Inflammatory macrophage treated with lipopolysaccharide for 1 hour (primary cell): ENCODE measurements around the gene HSPA5.
A peak's percentile ranks its signal among the peaks of the same experiment; 100 is the strongest.
"Not testable (repeated sequence)": the region's sequence is repeated elsewhere in the genome, so short reads cannot be mapped to it uniquely, and the experiment has no call there.

Experiments
- DNase-seq, 2 donors: peaks; one replicate each; pipeline ENCODE4 v3.0.0-alpha.2; 2020 to 2022

The HSPA5 gene

DNA sequence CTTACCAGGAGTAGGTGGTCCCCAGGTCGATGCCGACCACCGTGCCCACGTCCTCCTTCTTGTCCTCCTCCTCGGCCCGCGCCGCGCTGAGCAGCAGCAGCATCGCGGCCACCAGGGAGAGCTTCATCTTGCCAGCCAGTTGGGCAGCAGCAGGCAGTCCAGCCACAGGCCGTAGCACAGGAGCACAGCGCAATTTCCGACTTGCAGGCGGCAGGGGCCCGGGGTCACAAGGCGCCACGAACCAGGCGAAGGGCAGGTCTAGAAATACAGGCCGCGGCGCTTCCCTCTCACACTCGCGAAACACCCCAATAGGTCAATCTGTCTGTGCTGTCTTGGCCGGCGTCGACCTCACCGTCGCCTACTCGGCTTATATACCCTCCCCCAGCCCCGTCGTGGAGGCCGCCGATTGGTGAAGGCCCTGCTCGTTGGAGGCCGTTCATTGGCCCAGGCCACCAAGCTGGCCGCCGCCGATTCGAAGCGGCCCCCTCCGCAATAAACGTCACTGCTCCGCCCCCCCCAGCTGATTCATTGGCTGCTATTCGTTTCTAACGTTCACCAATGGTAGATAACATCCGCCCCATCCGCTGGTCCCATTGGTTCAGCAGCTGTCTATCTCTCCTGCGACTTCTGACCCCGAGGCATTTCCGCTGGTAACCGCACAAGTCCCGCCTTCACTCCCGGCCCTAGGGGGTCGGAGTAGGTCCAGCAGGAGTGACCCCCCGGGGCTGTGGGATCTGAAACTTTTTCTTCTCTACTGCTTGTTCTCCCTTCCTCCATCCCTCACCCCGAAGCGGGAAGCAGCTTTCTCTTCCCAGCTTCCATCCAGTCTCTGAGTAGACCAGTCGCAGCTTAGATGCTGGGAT lies at the start of gene HSPA5:
Gene HSPA5 (minus strand): TSS at position 344 of the 863 bp plus-strand sequence. CDS start 217 bp downstream, at position 127.
- peak; percentile 99 for DNase-seq

DNA sequence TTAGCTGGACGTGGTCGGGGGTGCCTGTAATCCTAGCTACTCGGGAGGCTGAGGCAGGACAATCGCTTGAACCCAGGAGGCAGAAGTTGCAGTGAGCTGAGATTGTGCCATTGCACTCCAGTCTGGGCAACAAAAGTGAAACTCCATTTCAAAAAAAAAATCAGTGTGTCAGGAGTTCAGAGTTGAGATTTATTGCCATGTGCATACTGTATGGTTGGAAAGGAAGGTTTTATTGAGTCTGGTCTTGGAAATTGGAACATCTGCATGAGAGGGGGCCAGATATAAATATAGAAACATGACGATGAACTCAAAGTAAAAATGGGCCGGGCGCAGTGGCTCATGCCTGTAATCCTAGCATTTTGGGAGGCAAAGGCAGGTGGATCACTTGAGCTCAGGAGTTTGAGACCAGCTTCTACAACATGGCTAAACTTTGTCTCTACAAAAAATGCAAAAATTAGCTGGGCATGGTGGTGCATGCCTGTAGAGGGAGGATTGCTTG lies 45.8 kb upstream of the HSPA5 start:
- not testable (repeated sequence) for DNase-seq

DNA sequence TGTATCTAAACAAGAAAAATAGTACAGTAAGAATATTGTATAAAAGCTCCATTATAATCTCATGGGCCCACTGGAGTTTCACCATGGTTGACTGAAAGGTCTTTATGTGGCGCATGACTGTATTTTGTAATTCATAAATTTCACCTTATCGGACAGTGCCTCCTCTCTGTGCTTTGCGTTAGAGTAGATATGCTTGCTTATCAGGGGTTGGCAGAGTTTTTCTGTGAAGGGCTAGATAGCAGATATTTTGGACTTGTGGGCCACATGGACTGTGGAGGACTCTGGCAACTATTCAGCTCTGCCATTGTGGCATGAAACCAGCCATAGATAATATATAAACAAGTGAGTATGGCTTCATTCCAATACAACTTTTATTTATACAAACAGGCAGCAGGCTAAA lies 43.7 kb upstream of the HSPA5 start:
- no peak for DNase-seq

DNA sequence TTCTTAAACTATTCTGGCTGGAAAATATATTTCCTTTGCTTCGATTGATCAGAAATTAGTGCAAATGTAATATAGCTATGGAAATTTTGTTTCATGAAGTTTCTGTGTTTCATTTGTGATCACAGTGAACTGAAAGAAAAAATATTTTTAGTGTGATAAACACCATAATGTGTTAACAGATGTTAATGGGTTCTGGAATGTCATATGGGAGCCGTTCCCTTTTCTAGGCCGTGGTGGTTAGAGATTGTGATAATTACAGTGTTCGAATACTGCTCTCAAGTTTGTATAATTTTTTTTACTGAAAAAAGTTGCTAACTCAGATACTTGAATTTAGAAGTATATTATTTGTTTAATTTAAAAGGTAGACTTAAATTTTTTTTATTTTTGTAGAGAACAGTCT lies 39.8 kb upstream of the HSPA5 start:
- no peak for DNase-seq

DNA sequence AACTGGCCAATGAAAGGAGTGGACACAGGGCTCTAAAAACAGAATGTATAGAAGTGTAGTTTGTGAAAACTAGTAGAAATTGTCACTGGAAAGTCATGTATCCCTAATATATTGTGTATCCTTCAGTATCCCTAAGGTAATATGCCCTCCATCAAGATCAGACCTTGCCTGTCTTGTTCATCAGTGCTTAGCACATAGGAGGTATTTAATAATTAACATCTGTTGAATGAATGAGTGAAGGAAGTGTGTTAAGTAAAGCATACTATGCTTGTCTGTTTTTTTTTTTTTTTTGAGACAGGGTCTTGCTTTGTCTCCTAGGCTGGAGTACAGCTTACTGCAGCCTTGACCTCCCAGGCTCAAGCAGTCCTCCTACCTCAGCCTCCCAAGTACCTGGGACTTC lies 36.3 kb upstream of the HSPA5 start:
- no peak for DNase-seq

DNA sequence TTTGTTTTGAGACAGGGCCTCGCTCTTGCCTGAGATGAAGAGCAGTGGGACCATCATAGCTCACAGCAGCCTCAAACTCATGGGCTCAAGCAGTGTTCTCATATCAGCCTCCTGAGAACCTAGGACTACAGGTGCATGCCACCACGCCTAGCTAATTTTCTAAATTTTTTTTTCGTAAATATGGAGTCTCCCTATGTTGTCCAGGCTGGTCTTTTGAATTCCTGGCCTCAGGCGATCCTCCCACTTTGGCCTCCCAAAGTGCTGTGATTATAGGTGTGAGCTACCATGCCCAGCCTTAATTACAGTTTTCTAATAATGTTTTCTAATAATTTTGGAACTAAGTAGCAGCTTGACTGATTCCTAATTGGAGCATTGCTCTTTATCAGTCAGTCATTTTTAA lies 35.6 kb upstream of the HSPA5 start:
- DNase-seq = no peak

DNA sequence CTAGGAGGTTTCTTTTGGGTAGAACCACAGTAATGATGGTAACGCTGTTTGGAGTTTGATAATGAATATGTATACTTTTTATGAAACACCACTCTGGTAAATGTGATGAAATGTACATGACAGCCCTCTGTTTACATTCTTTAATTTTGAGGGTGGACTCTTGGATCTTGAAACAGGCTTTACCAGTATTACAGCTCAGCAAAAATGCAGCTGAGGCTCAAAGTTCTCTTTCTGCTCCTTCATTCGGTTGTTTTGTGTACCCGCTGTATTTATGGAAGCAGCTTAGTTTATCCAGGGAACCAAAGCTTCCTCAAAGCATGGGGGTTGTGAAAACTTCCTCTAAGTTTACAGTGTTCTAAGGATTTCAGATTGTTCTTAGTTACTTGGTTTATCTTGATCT lies 31.6 kb upstream of the HSPA5 start:
- DNase-seq = peak; percentile 21 to 44

DNA sequence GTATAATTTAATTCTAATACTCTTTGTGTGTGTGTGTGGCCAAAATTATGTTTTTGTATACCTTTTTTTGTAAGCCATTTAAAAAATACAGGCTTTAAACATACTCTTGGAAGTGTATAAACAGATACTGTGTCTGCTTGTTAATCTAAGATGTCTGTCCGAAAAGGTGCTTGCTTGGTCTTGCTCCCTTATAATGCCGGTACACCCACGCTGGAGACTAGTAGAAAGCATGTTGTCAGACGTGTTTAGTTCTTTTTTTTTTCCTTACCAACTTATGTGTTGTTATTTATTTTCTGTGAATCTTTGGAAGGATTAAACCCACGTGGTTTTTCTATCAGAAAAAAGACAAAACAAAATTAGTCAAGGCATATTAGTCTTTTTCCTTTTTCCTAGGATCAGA lies 29.9 kb upstream of the HSPA5 start:
- DNase-seq = no peak

DNA sequence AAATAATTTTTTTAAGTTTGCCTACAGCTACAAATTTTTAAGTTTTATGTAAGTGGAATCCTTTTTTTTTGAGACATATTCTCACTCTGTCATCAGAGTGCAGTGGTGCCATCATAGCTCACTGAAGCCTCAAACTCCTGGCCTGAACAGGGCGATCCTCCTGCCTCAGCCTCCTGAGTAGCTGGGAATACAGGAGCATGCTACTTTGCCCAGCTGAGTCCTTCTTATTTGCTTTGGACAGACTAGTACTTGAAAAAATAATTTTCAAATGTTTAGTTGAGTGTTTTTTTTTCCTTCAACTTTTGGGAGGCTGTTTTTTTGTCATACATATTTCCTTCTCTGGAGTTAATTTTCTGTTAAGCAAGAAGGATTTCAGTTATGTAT lies 27.9 kb upstream of the HSPA5 start:
- no peak for DNase-seq

DNA sequence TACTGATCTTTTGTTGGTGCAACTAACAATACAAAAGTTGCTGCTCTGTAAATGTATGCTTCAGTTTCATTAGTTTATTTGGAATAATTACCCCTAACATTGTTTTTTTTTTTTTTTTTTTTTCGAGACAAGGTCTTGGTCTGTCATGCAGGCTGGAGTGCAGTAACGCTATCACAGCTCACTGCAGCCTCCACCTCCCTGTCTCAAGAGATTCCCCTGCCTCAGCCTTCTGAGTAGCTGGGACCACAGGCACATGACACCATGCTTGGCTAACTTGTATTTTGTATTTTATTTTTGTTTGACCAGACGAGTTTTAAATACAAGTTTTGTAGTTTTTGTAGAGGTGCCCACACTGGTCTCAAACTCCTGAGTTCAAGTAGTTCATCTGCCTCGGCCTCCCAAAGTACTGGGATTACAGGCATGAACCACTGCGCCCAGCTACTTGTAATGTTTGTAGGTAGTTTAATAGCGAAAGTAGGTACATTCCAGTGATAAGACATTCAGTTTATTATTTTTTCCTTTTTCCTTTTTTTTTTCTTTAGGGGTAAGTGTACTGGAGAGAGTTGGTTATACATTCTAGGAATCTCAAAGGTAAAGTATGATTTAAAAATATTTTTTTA lies 27.4 kb upstream of the HSPA5 start:
- DNase-seq = no peak

DNA sequence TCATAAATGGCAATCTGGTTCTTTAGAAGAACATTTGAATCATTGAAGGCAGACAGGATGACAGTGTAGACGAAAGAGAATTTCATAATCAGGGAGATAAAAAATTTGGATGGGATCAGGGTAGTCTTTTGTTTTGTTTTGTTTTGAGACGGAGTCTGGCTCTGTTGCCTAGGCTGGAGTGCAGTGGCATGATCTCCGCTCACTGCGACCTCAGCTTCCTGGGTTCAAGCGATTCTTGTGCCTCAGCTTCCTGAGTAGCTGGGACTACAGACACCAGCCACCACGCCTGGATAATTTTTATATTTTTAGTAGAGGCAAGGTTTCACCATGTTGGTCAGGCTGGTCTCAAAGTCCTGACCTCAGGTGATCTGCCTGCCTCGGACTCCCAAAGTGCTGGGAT lies 22.9 kb upstream of the HSPA5 start:
- not testable (repeated sequence) for DNase-seq

DNA sequence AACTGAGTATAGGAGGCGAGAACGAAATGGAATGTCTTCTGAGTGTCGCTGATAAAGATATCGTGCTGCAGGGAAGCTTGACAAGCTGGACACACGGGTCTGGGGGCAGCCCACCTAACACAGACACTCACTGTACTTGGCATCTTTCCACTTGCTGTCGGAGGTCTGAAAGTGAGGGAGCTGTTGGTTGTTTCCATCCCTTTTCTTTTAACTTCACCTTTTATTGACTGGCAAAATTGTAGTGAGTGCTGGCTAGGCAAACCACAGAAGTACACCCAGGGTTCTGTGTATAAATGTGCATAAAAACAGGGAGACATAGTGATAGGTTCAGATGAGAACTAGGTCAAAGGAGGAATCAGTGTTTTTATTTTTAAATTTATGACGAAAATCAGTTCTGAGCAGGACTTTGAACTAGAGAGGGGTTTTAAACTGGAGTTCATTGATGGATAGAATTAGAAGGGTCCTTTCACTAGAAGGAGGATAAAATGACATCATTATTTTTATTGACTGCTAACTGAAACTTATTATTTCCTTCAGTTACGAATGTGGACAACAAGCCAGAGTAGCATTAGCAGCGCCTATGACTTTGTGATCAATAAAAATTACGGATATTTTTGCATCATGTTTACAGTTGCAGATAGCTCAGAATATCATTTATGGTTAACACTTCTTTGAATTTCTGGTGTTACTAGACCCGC lies 21.3 kb upstream of the HSPA5 start:
- no peak for DNase-seq

DNA sequence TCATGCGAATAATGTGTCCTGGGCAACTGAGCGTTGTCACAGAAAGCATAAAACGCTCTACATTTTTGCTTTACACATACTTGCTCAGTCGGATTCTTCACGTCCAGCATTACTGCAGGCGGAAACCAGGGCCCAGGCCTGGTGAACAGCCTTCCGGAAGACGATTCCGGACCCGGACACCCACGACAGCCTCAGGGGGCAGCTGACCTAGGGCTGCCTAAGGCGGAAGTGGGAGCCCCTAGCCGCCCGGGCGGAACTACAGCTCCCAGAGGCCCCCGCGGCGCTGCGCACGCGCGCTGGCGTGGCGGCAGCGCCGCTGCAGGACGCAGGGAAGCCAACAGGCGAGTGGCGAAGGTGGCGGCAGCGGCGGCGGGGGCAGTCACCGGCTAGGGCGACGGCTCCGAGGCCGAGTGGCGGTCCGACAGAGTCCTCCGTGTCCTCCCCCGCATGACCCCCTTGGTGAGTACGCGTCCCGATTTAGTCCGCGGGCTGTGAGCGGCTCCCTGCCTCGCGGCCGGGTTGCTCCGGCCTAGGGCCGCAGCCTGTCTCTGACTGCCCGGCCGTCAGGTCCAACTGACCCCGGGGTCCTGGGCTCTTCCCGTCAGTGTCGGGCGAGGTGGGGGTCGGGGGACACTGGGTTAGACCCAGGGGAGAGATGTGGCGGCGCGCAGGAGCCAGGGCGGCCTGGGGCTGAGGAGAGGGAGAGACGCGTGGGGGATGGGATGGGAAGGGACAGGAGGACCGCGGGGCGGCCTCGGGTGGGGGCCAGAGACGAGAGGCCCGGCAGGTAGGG lies 20.6 kb upstream of the HSPA5 start, which contains the start of gene GAPVD1:
Gene GAPVD1 (plus strand): TSS at position 326 of the 793 bp plus-strand sequence. CDS start 37,096 bp downstream, outside the sequence.
- DNase-seq = peak; percentile 95 to 97

DNA sequence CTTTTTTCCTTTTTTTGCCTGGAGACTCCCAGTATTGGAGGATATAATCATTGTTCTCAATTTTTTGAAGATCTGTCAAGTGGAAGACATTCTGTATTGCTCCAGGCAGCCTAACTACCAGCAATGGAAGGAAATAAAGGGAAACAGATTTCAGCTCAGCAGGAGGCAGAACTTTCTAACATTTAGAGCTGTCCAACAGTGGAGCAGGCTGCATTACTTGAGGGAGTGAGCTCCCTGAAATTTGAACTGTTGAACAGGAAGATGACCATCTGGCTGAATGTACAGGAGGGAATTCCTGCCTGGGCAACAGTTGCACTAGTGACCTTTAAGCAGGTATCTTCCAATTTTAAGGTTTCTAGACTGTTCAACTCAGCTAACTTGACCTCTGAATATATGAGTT lies 19.4 kb upstream of the HSPA5 start:
- no peak for DNase-seq

DNA sequence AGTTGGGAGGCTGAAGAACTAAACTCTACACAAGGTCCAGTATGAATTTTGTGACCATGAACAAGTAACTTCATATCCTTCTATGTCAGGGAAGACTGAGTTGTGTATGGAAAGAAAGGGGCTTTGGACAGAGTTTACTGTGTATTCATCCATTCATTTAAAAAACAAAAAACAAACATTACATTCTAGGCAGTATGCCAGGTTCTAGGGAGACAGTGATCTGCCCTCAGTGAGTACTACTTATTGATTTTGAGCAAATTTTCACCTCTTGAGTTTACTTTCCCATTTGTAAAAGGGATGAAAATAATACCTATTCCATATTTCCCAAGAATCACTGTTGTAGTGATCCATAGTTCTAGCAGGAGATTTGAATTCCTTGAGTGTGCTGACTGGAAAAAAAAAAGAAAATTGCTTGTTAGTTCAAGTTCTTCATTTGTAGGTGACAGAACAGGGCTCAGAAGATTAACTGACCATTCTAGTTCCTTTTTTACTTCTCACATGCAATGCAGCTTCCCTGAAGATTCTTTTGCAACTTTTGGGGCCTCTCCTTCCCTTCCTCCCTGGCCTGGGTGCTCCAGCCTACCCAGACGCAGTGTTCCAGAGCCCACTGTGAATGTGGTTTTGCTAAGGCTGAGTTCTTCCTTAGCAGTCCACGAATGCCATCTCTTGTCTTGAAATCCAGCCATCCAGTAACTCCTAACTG lies 17.8 kb upstream of the HSPA5 start:
- peak; percentile 76 to 83 for DNase-seq

DNA sequence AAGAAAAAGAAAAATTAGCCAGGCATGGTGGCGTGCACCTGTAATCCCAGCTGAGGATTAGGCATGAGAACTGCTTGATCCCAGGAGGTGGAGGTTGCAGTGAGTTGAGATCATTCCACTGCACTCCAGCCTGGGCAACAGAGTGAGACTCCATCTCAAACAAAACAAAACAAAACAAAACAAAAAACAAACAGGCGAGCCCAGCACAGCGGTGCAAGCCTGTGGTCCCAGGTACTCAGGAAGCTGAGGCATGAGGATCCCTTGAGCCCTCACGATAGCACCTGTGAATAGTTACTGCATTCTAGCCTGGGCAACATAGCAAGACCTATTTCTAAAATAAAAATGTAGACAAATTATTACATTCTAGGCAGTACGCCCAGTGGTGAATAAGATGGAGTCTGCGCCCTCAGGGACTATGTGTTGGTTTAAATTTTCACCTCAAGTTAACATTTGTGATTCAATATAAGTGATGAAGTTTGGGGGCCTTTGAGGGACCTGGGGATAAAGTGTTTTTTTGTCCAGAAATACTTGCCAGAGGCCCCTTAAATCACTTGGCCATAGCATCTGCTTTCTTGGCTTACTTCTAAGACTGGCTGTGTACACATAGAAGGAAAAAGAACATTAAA lies 17.1 kb upstream of the HSPA5 start:
- no peak for DNase-seq

DNA sequence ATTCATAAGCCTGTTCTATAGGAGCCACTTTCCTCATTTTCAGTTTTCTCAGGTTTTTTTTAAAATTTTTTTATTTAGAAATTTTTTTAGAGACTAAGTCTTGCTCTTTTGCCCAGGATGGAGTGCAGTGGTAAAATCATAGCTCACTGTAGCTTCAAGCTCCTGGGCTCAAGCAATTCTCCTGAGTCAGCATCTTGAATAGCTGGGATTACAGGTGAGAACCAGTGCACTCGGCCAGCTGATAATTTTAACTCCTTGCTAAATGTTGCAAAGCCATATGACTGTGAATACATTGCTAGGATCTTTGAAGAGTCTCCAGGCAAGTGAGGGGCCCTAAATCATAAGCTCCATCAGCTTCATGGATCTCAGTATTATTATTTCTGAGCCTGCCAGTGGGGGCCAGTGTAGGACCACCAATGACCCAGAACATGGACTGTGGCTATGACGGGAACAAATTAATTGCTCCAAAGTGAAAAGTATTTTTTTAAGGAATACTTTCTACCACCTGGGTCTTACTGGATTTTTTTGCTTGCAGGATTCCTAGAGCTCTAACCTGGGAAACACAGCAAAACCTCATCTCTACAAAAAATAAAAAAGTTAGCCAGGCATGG lies 14.7 kb upstream of the HSPA5 start:
- peak in 1 of 2 donors; percentile 19 for DNase-seq

DNA sequence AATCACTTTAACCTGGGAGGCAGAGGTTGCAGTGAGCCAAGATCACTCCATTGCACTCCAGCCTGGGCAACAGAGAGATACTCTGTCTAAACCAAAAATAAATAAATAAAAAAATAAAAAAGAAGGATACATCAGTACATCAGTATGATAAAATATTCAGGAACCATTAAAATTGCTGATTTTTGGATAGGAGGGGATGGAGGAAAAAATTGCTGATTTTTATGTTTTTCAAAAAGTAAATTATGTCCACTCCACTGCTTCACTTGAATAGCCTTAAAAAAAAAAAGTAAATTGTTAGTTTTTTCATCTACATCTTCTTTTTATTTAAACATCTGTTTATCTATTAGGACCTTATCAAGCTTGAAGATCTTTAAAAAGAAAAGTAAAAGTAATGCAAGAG lies 13.1 kb upstream of the HSPA5 start:
- DNase-seq = no peak

DNA sequence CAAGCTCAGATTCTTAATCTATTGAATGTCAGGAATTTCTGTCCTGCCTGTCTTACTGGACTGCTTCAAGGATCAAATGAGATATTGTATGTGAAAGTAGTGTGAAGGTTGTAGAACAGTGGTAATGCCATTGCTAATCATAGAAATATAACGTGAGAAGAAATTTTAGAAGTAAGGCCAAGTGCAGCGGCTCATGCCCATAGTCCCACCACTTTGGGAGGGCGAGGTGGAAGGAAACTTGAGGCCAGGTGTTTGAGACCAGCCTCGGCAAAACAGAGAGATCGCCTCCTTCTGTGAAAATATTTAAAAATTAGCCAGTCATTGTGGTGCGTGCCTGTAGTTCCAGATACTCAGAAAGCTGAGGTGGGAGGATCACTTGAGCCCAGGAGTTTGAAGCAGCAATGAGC lies 5.1 kb upstream of the HSPA5 start:
- no peak for DNase-seq

DNA sequence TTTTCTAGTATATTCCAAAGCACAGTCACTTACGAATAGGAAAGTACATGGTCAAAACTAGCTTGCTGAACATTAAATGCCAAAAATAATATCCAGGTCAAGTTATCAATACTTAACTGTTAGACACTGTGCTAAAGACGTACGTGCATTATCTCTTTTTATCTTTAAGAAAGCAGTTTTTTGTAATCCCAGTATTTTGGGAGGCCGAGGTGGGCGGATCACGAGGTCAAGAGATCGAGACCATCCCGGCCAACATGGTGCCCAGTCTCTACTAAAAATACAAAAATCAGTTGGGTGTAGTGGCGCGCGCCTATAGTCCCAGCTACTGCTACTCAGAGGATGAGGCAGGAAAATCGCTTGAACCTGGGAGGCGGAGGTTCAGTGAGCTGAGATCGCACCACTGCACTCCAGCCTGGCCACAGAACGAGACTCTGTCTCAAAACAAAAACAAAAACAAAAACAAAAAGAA lies 2.7 kb upstream of the HSPA5 start:
- DNase-seq = no peak
